Ovary (tissue), 9 donors: Measurements from ENCODE around the gene SLIT3. TPM values are rescaled to one million over a fixed set of nuclear protein-coding genes. Genes with fewer than 3 reads are reported as not detected.

Experiments
- DNase-seq, 5 donors: peaks; one replicate each; pipeline ENCODE4 v3.0.0-alpha.2; 2019 to 2020
- H3K27ac ChIP-seq, 2 donors: fragments of 200-600 bp; one replicate each; pipeline versions ENCODE4 v1.5.1 to v1.8.0; 2019 to 2022
- H3K27me3 ChIP-seq: fragments of 200-600 bp; one replicate; pipeline ENCODE4 v1.8.0; 2022
- H3K36me3 ChIP-seq: fragments of 200-600 bp; sonication (generic); one replicate; pipeline ENCODE4 v1.5.1; 2019
- H3K4me1 ChIP-seq: one replicate; pipeline ENCODE4 v1.8.1; 2013; ENCODE audit warnings: mild to moderate bottlenecking, moderate library complexity; ENCODE audit not compliant: insufficient read depth
- H3K4me3 ChIP-seq: fragments of 200-600 bp; sonication (generic); one replicate; pipeline ENCODE4 v1.5.1; 2017
- H3K9me3 ChIP-seq, 2 donors: fragments of 200-600 bp in 1 of 2; sonication (generic) in 1 of 2; one replicate each; pipeline versions ENCODE4 v1.5.1 to v1.8.1; 2013 to 2019; ENCODE audit warnings: mild to moderate bottlenecking in 1 of 2, moderate library complexity in 1 of 2
- EP300 ChIP-seq: sonication (generic); formaldehyde crosslinking; IDR thresholded peaks from one replicate; pipeline ENCODE4 v1.6.1; 2017; ENCODE audit warnings: antibody characterized with exemption
- POLR2A ChIP-seq: fragments of 450-650 bp; IDR thresholded peaks from one replicate; pipeline ENCODE4 v1.6.1; 2017; ENCODE audit warnings: antibody characterized with exemption, mild to moderate bottlenecking, moderate library complexity
- WGBS, 3 donors: extraction: QIAGEN DNeasy Blood & Tissue Kit in 1 of 3; methylation state at CpG; one replicate each; pipeline versions ENCODE4 v1.1.5 to v1.1.7; 2013 to 2017; 5-methylcytosine and 5-hydroxymethylcytosine counted together
- intact Hi-C, 4 donors: fragments of 100-400 bp; cut with DNase I; formaldehyde crosslinking; loops; one replicate each; pipeline versions ENCODE4 v1.11.0 to v1.15.1; 2022 to 2023
- polyA plus RNA-seq, 2 donors: library from polyadenylated mRNA; stranded (reverse); fragments of 200-250 nt in 1 of 2; fragments of 350-450 nt in 1 of 2; fragmentation: Illumina TruSeq in 1 of 2; extraction: RNeasy Lipid Tissue Mini Kit (QIAGEN cat#74804) in 1 of 2; gene quantifications; one replicate each; pipeline ENCODE4 v1.2.3, GENCODE V29; 2013 to 2014
- total RNA-seq, 7 donors: library from RNA; depleted of rRNA in 2 of 7; stranded (reverse); fragments of >200 nt in 2 of 7; fragmentation: NEBNext Ultra II Directional in 3 of 7; extraction: Animal tissue kit (Norgen Biotek cat#: 25700) in 3 of 7; gene quantifications; one replicate each; pipeline versions ENCODE4 v1.1.0 to v1.2.4, GENCODE V29; 2016 to 2023
- TF ChIP-seq, protein P1 (sequence below), 3 donors: fragments of 450-650 bp in 2 of 3; fragments of 200-600 bp in 1 of 3; IDR thresholded peaks; one replicate each; pipeline versions ENCODE4 v1.5.1 to v1.8.0; 2016 to 2022; ENCODE audit warnings: antibody characterized with exemption in 3 of 3, mild to moderate bottlenecking in 1 of 3
- donor health status: DM: no; HTN: no; CAD: no; lungs with moderate emphysema.
- donor health status: DM: no; HTN: no; CAD: no.
- donor health status: Bipolar disorder and iron deficiency.
- donor health status: DM: yes; HTN: yes; CAD: no.
- donor health status: DM: no; HTN: no; CAD: no.
- donor health status: DM: yes; HTN: yes; CAD: no.

SLIT3 gene
- total and polyA plus RNA-seq, 9 donors: 10.3 to 106 (median 24.4) TPM

DNA sequence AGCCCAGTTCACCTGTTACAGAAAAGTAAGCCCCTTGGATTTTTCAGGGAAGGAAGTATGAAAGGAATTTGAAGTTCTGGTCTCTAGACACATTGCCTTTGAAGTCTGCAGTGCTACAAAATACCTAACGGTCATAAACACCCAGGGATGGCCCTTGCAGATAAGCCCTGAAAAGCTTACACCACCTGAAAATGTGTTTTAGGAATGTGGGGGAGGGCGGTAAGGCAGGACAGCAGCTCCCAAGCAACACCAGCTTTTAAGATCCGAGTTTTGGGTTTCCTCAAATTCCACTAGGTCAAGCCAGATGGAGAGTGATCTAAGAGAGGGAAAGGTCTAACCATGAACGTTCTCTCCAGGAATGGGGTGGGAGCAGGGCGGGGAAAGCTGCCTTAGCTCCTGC, 607.6 kb downstream of the SLIT3 start:
- no peak overlapping the region for H3K4me3 ChIP-seq
- no peak for TF ChIP-seq POLR2A
- H3K36me3 ChIP-seq: no peaks in the 10 kb centered on the region
- H3K27ac ChIP-seq: no peak overlapping the region
- H3K9me3 ChIP-seq: no peaks in the 10 kb centered on the region
- intact Hi-C loops: loop anchor here in 1 of 4 donors (10.0 kb wide), 1 partner anchor 282 kb away; no protein-coding TSS in a partner anchor
- no peak for DNase-seq
- WGBS, 3 donors: 65 to 71% (median 70%) methylated on average over 5 of the region's 5 CpGs
- no peaks in the 10 kb centered on the region for H3K27me3 ChIP-seq
- H3K4me1 ChIP-seq: peaks cover 12% of the 10 kb centered on the region

DNA sequence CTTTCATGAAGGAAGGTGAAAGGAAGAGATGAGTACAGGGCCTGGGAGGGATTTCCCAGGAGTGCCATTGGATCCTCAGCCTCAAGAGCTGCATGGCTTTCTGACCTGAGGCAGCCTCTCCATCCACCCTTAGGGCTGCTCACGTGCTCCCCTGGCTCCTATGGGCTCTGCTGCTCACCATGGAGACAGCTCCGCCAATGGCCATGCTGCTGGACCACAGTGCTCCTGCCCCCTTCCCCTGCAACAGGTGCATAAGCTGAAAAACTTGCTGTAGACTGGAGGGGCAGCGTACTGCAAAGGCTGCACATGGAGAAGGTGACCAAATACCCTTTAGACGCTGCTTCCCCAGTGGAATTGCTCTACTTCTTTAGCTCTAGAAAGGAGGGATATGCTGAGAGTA, 609.0 kb downstream of the SLIT3 start:
- no peak for TF ChIP-seq EP300
- TF ChIP-seq POLR2A: no peak
- TF ChIP-seq, protein P1, sequence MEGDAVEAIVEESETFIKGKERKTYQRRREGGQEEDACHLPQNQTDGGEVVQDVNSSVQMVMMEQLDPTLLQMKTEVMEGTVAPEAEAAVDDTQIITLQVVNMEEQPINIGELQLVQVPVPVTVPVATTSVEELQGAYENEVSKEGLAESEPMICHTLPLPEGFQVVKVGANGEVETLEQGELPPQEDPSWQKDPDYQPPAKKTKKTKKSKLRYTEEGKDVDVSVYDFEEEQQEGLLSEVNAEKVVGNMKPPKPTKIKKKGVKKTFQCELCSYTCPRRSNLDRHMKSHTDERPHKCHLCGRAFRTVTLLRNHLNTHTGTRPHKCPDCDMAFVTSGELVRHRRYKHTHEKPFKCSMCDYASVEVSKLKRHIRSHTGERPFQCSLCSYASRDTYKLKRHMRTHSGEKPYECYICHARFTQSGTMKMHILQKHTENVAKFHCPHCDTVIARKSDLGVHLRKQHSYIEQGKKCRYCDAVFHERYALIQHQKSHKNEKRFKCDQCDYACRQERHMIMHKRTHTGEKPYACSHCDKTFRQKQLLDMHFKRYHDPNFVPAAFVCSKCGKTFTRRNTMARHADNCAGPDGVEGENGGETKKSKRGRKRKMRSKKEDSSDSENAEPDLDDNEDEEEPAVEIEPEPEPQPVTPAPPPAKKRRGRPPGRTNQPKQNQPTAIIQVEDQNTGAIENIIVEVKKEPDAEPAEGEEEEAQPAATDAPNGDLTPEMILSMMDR (IDR thresholded peaks at IDR 0.05): no peak

DNA sequence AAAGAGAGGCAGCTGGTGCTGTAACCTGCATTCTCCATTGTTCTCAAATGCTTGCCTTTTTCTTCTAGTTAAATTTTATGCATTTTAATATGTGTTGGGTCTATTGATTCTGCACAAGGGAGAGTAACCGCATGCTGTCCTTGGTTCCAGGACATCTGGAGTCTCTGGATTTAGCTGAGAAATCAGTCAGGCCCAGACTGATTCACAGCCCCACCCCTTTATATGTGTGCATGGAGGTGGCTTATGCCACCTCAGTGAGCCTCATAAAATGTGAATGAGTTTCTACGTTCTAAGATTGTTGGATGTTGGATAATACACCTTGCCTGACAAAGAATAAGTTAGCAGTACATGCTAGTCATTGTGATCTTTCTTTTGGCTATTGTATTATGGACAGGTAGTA, 611.7 kb downstream of the SLIT3 start:
- Histone ChIP-seq H3K4me1 (no peaks in the 10 kb centered on the region), H3K36me3 (no peaks in the 10 kb centered on the region), H3K9me3 (no peaks in the 10 kb centered on the region), H3K27me3 (no peaks in the 10 kb centered on the region), H3K27ac (no peak overlapping the region), H3K4me3 (no peak overlapping the region)
- DNase-seq: no peak
- intact Hi-C loops: loop anchor here in 3 of 4 donors (10.0 kb wide), 2 partner anchors 616 to 896 kb away; partner anchors contain the start of genes SPDL1 (in 2 of the 3) and SLIT3 (in 1 of the 3)
- TF ChIP-seq, protein P1 (IDR thresholded peaks at IDR 0.05): no peak
- TF ChIP-seq EP300 (no peak), POLR2A (no peak)
- WGBS, 3 donors: 89 to 96% (median 93%) methylated on average over 2 of the region's 2 CpGs

More for the DNA sequence above, 609.0 kb downstream of the SLIT3 start:
- Histone ChIP-seq H3K4me3 (no peak overlapping the region), H3K4me1 (peaks cover 8% of the 10 kb centered on the region), H3K36me3 (no peaks in the 10 kb centered on the region), H3K27me3 (no peaks in the 10 kb centered on the region), H3K27ac (no peak overlapping the region), H3K9me3 (no peaks in the 10 kb centered on the region)
- 86 to 94% (median 93%) methylated on average over 4 of the region's 4 CpGs for WGBS, 3 donors
- intact Hi-C loops: loop anchor here in 1 of 4 donors (10.0 kb wide), 1 partner anchor 283 kb away; no protein-coding TSS in a partner anchor
- DNase-seq: no peak

DNA sequence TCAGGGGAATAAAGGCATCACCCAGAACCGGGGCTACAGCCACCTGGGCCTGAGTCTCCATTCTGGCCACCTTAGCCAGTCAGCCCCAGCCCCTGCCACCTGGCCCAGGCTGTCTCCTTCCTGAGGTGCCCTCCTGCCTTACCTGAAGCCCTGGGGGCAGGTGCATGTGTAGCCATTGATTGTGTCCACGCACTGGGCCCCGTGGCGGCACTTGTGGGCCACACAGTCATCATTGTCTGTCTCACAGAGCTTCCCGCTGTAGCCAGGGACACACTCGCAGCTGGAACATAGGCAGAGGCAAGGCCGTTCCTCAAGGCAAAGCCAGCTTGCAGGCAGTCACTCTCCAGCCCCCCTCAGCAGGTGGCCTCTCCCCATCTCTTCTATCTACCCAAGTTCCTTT, 614.1 kb downstream of the SLIT3 start:
- Histone ChIP-seq H3K27me3 (no peaks in the 10 kb centered on the region), H3K36me3 (no peaks in the 10 kb centered on the region), H3K4me3 (no peak overlapping the region), H3K9me3 (no peaks in the 10 kb centered on the region), H3K27ac (no peak overlapping the region), H3K4me1 (peaks cover 3% of the 10 kb centered on the region)
- 94 to 100% (median 98%) methylated on average over 7 of the region's 7 CpGs for WGBS, 3 donors
- TF ChIP-seq, protein P1 (IDR thresholded peaks at IDR 0.05): no peak
- no peak for TF ChIP-seq EP300
- TF ChIP-seq POLR2A: no peak
- intact Hi-C loops: loop anchor here in 3 of 4 donors (10.0 kb wide), 2 partner anchors 618 to 898 kb away; partner anchors contain the start of genes SPDL1 (in 2 of the 3) and SLIT3 (in 1 of the 3)
- no peak for DNase-seq

DNA sequence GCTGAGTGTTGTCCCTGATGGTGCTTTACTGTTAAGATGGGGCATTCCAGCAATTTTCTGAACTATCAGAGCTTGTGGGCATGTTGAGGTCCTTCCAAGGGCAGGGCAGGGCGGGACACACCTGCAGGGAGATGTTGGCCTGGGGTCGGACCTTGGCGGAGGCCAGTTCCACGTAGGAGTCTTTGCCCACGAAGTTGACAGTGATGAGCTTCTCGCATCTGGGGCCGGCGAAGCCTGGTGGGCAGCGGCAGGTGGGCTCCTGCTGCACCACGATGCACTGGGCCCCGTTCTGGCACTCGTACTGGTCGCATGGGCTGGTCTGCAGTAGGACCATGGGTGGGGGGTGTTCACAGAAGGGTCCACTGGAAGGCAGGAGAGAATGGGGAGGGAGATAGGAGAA, 615.4 kb downstream of the SLIT3 start:
- Histone ChIP-seq H3K36me3 (no peaks in the 10 kb centered on the region), H3K4me3 (no peak overlapping the region), H3K9me3 (no peaks in the 10 kb centered on the region), H3K27me3 (no peaks in the 10 kb centered on the region), H3K4me1 (peaks cover 8% of the 10 kb centered on the region), H3K27ac (no peak overlapping the region)
- DNase-seq: no peak
- no peak for TF ChIP-seq EP300
- TF ChIP-seq POLR2A: no peak
- TF ChIP-seq, protein P1 (IDR thresholded peaks at IDR 0.05): no peak
- intact Hi-C loops: loop anchor here in 3 of 4 donors (10.0 kb wide), 2 partner anchors 619 to 899 kb away; partner anchors contain the start of genes SPDL1 (in 2 of the 3) and SLIT3 (in 1 of the 3)
- 89 to 98% (median 98%) methylated on average over 13 of the region's 13 CpGs for WGBS, 3 donors
